Tongue (tissue), 2 donors: ENCODE results near the gene LINGO1. TPM values are rescaled to one million over a fixed set of nuclear protein-coding genes. Genes with fewer than 3 reads are reported as not detected.

ENCODE experiments used
- DNase-seq: peaks from one replicate; pipeline ENCODE4 v3.0.0-alpha.2; 2015
- total RNA-seq: library from RNA; depleted of rRNA; stranded (reverse); fragments of >200 nt; gene quantifications from one replicate; pipeline ENCODE4 v1.2.3, GENCODE V29; 2014

Gene LINGO1
- total RNA-seq, 1 donor from 2014 or later, result 2.9 TPM

DNA sequence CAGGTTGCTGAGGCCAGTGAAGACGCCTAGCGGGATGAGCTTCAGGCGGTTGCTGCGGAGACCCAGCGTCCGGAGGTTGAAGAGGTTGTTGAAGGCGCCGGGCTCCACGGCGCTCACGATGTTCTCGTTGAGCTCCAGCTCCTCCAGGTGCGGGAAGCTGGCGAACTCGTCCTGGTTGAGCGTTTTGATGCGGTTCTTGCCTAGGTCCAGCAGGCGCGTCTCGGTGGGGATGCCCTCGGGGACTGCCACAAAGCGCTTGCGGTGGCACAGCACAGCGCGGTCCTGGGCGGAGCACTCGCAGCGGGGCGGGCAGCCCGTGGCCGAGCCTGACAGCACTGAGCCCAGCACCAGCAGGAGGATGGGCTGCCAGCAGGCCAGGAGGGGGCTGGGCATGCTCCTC, 17.2 kb downstream of the LINGO1 start:
- DNase-seq, result no peak

DNA sequence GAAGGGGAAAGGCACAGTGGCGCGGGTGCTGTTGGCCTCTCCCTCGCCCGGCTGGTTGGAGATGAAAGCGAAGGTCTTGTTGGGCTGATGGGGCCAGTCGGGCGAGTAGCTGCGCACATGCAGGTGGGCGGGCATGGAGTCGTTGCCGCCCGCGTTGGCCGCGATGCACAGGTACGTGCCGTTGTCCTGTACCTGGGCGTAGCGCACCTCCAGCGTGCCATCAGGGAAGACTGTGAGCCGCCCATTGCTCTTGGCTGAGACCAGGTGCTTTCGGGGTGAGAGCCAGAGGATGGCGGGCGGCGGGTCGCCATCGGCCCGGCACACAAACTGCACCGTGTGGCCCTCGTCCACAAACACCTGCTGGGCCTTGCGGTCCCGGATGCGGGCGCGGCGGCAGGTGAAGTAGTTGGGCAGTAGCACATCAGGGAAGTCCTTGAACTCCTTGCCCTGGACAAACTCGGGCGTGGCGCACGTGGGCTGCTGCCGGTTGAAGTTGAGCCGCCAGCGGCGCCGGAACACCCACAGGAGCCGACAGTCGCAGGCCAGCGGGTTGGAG, 18.4 kb downstream of the LINGO1 start:
- no peak for DNase-seq

DNA sequence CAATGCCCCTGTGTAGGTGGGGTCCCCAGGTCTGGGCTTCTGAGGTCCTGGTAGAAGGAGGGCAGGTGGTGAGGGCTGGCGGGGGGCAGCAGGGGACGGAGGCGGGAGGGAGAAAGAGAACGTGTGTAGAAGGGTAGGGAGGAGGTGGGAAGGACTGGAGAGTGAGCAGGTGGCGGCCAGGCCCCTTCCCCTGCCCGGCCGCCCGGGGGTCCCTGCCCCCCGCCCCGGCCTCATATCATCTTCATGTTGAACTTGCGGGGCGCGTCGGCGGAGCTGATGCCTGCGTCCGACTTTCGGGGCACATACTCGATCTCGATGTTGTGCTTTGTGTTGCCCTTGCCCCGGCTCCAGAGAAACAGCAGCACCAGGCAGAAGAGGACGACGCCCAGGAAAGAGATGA, 18.9 kb downstream of the LINGO1 start:
- no peak for DNase-seq

DNA sequence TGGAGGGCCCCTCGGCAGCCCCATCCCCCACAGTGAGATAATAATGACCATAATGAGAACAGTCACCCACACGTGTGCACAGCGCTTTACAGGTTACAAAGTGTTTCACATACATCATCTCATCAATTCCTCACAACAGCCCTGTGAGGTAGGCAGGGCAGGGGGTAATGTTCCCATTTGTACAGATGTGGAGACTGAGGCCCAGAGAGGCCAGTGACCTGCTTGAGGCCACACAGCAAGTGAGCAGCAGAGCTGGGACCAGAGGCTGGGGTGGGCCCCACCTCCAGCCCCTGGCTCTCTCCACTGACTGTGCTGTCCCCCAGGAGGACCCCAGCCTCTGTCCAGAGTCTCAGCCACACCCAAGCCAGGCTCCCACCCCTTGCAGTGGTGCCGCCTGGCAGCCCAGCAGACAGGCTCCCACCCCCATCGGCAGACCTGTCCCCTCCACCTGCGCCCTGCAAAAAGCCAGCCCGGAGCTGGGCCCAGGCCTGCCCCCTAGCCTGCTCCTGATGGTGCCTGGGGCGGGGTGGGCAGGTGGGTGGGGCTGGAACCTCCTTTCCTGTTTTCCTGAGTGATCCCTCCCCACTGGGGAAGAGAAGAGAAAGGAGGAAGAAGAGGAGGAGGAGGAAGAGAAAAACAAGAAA, 19.6 kb downstream of the LINGO1 start:
- DNase-seq, result no peak

DNA sequence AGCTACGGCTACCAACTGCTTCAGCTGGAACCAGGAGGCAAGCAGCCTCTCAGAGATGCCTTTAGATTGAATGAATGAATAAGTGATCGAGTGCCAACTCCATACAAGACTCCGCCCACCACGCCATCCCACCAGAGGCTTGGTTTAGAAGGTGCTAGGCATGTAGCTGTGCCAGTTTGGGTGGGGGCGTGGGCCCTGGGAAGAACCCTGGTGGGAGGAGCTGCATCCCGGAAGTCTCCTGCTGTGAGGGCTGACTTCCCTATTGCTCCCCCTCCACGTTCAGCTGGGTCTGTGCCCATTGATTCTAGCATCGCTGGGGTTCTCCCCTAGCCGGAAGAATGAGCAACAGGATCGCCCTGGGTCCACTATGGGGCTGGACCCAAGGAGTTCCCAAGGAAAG, 20.9 kb downstream of the LINGO1 start:
- DNase-seq, result no peak

DNA sequence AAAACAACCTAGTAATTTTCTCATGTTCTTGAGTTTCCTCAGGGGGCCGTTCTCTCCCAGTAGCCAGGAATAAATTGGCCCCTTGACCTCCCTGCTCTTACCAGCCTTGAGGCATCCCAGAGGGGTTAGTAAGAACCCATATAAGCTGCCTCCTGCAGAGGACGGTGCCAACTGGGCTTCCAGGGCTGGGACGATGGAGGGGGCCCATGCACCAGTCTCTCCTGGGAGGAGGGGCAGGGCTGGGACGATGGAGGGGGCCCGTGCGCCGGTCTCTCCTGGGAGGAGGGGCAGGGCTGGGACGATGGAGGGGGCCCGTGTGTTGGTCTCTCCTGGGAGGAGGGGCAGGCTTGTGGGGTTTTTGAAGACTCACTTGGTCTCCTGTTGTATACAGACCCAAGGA, 22.0 kb downstream of the LINGO1 start:
- DNase-seq, result no peak

DNA sequence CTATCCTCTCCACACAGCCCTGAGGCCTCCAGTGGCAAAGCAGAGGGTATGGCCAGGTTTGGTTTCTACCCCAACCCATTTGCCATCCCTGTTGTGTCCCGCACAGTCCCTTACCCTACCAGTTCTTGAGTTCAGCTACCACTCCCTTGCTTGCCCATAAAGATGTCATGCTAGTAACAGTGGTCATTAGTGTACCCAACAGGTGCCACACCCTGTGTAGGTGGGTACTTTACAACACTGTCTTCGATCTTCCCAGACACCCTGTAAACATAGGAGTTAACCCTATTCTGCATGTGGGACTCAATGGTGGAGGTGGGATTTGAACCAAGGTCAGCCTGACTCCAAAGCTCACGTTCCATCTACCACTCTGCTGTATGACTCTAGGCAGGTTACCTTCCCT, 23.2 kb downstream of the LINGO1 start:
- no peak for DNase-seq

DNA sequence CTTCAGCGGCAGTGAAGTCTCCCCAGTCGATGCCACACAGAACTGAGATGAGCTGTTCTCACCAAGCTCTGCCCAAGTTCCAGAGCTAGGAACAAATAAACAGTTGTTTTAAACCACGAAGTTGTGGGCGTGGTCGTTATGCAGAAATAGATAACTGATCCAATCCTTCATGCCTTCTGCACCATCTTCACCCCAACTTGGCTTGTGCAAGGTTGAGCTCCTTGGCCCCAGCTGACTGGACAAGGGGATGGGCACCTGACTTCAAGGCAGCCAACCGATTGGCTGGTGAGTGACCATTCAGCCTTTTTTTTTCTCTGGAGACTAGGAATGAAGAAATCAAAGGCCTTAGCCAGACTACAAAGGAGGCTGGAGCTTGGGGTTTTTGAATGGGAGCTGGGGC, 23.9 kb downstream of the LINGO1 start:
- DNase-seq, result no peak

DNA sequence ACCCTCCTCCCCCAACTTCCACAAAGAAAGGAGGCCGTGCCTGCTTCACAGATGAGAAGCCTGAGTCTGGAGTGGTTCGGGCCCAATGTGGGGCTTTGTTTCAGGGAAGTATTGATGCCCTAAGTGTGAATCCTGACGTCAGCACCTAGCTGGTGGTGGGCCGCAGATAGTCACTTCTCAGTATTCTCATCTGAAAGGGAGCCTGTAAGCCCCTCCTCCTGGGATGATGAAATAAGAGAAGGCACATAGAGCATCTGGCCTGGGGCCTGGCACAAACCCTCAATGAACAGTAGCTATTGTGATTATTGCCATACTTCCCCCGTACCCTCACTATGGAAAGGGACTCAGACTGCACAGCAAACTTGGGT, 24.8 kb downstream of the LINGO1 start:
- peak; percentile 46 for DNase-seq

DNA sequence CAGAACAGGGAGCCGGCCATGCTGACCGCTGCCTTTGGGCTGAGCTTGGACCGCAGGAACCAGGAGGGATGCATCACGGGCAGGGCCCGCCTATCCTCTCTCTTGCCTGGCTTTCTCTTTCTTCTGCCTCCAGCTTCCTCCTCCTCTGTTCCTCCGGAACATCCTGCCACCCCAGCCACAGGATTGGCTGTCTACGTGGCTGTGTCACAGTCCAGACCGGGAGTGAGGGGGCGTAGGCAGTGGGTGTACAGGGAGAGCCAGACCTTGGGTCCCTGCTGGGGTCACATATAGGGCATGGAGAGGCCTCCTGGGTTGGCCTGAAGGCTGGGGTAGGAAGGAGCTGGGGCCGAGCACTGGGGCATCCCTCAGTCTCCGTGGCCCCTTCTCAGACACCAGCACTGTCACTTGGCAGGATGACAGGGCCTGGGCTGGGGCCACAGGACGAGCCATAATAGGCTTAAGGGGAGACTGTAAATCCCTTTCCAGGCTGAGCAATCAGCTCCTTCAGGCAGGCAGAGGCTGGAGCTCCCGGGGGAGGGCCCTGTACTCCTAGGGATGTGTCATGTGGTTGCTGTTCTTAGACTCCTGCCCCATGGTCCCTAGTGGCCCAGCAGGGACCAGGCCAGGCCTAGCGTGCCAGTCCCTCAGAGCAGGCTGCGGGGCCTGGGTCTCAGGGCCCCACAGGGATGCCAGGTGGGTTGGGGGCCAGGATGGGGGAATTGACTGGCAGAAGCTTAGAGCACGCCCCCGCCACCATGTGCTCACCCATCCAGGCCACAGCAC, 25.4 kb downstream of the LINGO1 start:
- DNase-seq, result no peak

DNA sequence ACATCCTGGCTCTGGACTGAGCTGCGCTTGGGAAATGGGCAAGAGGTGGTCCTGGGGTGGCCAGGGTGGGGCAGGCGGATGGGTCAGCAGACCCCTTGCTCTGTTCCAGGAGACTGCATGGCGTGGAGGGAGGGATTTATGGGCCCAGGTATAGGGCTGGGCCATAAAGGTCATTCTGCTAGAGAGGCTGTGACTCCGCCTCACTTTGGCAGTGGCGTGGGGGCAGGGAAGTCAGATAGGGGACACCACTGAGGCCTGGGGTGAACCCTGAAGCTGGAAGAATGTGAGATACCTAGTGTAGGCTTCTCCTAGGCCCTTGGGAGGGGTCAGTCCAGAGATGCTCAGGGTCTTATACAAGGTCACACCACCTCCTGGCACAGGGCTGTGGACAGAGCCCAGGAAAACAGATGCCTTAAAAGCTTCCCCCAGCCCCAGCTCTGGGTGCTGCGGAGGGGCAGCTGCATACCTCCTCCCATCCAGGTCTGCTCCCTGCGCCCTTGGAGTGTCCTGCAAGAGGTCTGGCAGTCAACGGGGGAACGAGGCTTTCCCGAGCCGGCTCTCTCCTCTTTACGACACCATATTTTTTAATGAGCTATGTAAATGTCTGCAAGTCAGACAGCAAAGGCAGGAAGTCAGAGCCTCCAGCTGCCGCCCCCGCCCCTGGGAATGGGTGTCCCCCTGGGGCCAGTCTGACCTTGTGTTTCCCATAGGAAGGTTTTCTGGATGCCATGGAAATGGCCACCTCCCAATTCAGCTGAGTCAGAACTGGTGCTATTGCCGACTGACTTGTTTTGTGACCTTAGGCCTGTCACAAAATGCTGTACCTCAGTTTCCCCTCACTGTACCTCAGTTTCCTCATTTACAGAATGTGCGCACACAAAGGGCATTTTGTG, 26.3 kb downstream of the LINGO1 start:
- DNase-seq, result no peak

DNA sequence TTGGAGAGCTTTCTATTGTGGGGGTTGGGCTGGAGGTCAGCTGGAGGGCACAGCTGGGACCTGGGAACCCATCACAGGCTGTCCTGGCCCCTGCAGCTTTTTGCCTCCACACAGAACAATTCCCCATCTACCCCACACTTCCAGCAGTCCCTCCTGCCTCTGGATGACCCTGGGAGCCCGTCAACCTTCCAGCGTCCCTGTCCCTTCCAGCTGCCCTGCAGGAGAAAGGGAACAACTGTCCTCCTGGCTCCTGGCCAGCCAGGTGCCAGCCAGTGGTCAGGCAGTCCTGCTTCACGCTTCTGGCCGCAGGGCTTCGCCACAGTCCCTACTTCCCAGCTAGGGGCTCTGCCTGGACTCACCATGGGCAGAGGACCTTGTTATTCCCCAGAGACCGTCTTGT, 27.2 kb downstream of the LINGO1 start:
- no peak for DNase-seq

DNA sequence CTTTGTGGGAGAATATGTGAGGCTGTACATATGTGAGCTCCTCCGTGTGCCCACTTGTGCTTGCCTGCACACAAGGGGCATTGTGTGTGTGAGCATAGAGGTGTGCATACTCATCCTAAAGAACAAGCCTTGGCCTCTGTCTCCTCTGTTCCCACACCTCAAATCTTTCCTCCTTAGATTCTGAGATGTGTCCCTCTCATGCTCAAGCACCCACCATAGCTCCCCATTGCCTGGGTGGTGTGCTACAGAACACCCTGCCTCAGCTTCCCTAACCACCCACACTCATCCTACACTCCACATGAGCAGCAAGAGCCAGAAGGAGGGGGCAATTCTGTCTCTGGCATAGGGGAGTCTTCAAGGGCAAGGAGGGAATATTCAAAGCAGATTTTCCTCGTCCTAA, 27.7 kb downstream of the LINGO1 start:
- no peak for DNase-seq

DNA sequence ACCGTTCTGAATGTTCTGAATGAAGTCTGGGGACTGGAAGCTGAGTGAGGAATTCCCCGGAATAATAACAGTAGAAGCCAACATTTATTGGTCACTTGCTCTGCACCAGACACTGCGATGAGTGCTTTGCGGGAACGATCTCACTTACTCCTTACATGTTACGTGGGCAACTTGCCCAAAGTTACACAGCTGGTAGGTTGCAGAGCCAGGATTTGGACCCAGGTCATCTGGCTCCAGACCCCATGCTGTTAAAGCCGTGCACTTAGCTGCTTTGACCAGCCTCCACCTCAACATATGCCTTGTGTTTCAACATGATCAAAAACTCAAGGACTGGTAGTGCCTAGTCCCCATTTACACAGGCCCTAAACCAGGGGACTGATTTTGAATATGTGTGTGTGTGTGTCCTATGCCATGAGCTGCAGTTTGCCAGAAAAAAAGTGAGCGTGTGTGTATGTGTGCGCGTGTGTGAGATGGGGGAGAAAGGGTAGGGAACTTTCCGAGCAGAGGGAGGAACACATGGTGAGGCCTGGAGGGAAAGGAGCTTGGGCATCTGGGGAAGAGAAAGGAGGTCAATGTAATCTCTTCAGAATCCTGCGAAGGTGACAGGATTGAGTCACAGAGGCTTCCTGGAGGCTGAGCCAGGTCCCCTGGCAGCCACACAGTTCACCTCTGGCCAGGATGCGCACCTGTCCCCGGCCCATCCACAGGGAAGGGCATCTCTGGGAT, 28.9 kb downstream of the LINGO1 start:
- peak; percentile 46 for DNase-seq

DNA sequence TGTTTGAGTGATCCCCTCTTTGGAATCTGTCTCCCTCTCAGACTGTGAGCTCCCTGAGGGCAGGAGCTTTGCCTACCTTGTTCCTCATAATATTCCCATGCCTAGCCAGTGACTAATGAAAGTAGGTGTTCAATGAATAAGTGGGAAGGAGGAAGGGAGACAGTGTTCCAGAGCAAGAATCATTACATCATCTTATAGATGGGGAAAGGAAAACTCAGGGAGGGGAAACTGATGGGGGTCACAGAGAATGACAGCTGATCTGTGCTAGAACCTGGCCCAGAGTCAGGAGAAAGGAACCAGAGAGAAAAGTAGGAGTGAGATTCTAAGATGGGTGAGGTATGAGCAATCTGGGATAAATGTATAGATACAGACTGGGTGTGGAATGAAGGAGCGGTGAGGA, 29.9 kb downstream of the LINGO1 start:
- DNase-seq, result no peak

DNA sequence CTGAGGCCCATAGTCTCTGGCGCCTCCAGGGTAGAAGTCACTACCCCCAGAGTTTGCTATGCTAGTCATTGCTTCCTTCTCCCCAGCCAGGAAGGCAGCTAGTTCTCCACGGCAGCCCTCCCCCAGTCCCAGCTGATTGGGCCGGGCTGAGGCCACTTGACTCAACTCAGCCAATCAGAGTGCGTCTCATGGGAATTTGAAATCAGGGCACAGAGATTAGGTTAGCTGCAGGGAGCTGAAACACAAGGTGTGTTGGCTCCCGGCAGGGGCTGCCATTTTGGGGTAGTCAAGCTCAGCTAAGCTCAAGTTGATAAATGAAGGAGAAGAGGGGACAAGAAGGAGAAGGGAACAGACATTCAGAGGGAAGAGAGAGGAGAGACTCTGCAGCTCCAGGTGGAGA, 32.8 kb downstream of the LINGO1 start:
- DNase-seq, result peak; percentile 74

DNA sequence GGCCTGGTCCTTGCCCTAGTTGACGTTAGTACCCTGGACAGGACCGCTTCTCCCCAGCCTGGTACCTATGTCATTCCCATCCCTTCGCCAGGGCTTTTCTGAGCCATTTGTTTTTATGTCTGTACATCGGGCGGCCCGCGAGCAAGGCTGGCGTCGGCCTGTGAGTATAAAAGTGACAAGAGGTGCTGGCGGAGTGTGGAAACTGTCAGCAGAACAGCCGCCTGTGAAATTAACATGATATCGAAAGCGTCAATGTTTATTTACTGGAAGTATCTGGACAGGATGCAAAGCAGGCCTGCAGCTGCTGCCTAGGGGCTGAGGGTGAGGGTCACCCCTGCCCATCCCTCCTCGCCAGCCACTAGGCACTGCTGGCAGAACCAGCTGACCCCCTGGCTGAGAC, 33.4 kb downstream of the LINGO1 start:
- no peak for DNase-seq

DNA sequence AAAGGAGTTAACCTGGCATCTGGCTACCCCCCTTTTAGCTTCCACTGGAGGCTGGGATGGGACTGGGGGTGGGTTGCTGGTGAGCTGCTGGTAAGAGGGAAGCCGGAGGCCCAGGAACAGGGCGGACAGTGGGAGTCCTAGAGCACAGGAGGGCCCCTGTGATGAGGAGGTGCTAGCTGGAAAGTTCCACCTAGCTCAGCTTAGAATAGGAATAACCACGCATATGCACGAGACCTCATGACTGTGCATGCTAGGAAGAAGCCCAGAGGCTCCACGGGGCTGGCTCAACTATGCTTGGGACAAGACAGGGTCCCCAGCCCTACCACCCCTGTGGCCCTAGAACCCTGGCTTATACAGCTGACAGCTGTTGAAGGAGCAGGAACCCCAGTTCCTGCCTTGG, 34.1 kb downstream of the LINGO1 start:
- no peak for DNase-seq

DNA sequence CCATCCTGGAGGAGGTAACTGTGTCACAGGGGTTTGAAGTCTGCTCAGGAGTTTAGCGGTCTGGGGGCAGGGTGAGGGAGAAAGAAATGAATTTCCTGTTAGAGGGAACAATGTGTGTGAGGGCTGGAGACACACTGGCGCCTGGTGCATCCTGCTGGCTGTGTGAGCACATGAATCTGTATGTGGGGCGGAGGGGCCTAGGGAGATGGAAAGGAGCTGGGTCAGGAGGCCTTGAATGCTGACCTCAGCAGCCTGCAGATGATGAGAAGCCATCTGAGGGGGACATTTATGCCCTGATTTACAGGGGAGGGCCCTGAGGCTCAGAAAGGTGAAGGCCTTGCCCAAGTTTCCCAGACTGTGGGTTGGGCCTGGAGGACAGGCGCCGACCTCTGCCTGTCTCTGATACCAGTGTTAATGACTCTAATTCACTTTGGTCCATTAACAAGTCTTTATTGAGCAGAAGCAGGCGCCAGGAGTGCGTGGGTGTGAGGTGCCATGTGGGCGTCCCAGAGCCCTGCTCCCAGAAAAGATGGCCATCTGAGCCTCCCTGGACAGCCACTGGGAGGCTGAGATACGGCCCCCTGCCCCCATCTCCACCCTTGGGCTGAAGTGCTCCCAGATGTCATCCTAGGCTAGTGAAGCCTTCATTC, 34.8 kb downstream of the LINGO1 start:
- DNase-seq, result no peak

DNA sequence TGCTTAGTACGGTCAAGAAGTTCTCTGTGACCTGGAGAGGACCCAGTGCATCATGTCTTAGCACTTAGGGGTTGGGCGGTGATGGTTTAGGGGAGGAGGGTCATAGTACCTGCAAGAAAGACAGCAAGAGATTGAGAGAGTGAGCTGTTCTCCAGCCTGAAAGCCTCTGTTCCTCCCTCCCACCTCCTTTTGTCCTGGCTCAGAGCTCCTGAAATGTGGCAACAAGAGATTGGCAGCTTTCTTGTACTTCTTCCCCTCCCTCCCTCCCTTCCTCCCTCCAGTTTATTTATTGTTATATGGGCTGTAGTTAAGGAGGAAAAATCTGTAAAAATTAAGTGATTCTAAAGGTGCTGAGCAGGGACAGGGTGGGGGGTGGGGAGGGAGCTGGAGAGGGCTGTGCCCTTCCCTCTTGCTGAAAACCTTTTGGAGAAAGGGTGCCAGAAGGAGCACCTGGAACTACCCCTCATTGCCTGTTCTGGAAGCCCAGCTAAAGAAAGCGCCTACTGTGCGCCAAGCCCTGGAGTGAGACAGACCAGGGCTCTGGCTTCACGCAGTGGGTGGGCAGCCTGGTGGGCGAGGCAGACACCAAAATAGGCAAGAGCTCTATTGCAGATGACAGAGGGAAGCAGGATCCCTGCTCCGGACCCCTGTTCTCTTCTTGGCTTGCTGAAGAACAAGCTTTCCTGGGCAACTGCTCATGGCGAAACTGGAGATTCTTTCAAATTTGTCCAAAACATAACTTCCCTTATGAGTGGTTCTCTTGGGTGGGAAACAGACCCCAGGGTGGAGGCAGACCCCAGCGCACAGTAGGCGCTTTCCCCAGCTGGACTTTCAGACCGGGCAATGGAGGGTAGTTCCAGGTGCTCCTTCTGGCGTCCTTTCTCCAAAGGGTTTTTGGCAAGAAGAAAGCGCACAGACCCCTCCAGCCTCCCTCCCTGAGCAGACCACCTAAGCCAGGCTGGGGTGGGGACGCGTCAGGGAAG, 35.6 kb downstream of the LINGO1 start:
- DNase-seq, result no peak
